IMR-90 (cell line): ENCODE data around the gene EPB41L1.

ENCODE experiments used
- BHLHE40 ChIP-seq: fragments of 150-350 bp; IDR thresholded peaks from 2 replicates; pipeline ENCODE4 v1.6.1; 2016; ENCODE audit warnings: mild to moderate bottlenecking, low read depth, low read length
- CEBPB ChIP-seq: IDR thresholded peaks from 2 replicates; pipeline ENCODE4 v1.6.1; 2012; ENCODE audit warnings: low read depth, low read length, improper control_type of control experiment
- CHD1 ChIP-seq: IDR thresholded peaks from 2 replicates; pipeline ENCODE4 v1.6.1; 2012; ENCODE audit warnings: low read depth, low read length, improper control_type of control experiment
- FOS ChIP-seq: fragments of 150-350 bp; IDR thresholded peaks from 2 replicates; pipeline ENCODE4 v1.6.1; 2016; ENCODE audit warnings: low read depth, low read length
- MAFK ChIP-seq: IDR thresholded peaks from 2 replicates; pipeline ENCODE4 v1.6.1; 2012; ENCODE audit warnings: low read depth, low read length, improper control_type of control experiment
- MAZ ChIP-seq: IDR thresholded peaks from 2 replicates; pipeline ENCODE4 v1.6.1; 2012; ENCODE audit warnings: low read depth, mild to moderate bottlenecking, low read length, improper control_type of control experiment, moderate library complexity, borderline replicate concordance
- MXI1 ChIP-seq: IDR thresholded peaks from 2 replicates; pipeline ENCODE4 v1.6.1; 2012; ENCODE audit warnings: low read depth, mild to moderate bottlenecking, low read length, moderate library complexity, borderline replicate concordance
- NFE2L2 ChIP-seq: fragments of 150-350 bp; IDR thresholded peaks from 2 replicates; pipeline ENCODE4 v1.6.1; 2016; ENCODE audit warnings: low read depth, mild to moderate bottlenecking, low read length
- POLR2A ChIP-seq: IDR thresholded peaks from 2 replicates; pipeline ENCODE4 v1.6.1; 2012; ENCODE audit warnings: mild to moderate bottlenecking, low read depth, low read length
- RAD21 ChIP-seq: IDR thresholded peaks from 2 replicates; pipeline ENCODE4 v1.6.1; 2012; ENCODE audit warnings: low read length, improper control_type of control experiment
- RFX5 ChIP-seq: IDR thresholded peaks from 2 replicates; pipeline ENCODE4 v1.8.0; 2012; ENCODE audit warnings: low read depth, mild to moderate bottlenecking, low read length, moderate library complexity
- USF2 ChIP-seq: fragments of 150-350 bp; IDR thresholded peaks from 2 replicates; pipeline ENCODE4 v1.6.1; 2017; ENCODE audit warnings: mild to moderate bottlenecking, antibody characterized with exemption, low read length, low read depth
- TF ChIP-seq, protein P1 (sequence below): conservative IDR thresholded peaks from 2 replicates; pipeline ENCODE4 v1.5.1; 2012; ENCODE audit warnings: mild to moderate bottlenecking, low read depth, low read length, improper control_type of control experiment

- no peak for TF ChIP-seq RFX5
- TF ChIP-seq, protein P1, sequence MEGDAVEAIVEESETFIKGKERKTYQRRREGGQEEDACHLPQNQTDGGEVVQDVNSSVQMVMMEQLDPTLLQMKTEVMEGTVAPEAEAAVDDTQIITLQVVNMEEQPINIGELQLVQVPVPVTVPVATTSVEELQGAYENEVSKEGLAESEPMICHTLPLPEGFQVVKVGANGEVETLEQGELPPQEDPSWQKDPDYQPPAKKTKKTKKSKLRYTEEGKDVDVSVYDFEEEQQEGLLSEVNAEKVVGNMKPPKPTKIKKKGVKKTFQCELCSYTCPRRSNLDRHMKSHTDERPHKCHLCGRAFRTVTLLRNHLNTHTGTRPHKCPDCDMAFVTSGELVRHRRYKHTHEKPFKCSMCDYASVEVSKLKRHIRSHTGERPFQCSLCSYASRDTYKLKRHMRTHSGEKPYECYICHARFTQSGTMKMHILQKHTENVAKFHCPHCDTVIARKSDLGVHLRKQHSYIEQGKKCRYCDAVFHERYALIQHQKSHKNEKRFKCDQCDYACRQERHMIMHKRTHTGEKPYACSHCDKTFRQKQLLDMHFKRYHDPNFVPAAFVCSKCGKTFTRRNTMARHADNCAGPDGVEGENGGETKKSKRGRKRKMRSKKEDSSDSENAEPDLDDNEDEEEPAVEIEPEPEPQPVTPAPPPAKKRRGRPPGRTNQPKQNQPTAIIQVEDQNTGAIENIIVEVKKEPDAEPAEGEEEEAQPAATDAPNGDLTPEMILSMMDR, result no peak
- TF ChIP-seq POLR2A, result no peak
- TF ChIP-seq RAD21, result no peak
- no peak for TF ChIP-seq MXI1
- TF ChIP-seq CEBPB, result no peak
- TF ChIP-seq USF2, result no peak
- TF ChIP-seq MAZ, result no peak
- TF ChIP-seq MAFK, result no peak
- TF ChIP-seq NFE2L2, result no peak
- TF ChIP-seq FOS, result no peak
- TF ChIP-seq BHLHE40, result no peak
- no peak for TF ChIP-seq CHD1
Measured at GRCh38 chr20:36157610-36158009, 3.1 kb downstream of the EPB41L1 start.
